NCI-H345 treated with DMSO at 0.1 percent for 48 hours (cell line): Measurements from ENCODE around the gene ATP9A.
A peak's percentile ranks its signal among the peaks of the same experiment; 100 is the strongest.
"Not testable (repeated sequence)": the region's sequence is repeated elsewhere in the genome, so short reads cannot be mapped to it uniquely, and the experiment has no call there.

ENCODE experiments used
- DNase-seq: peaks from one replicate; lab custom pipeline; 2025; ENCODE audit not compliant: unreplicated experiment; lab: John Stamatoyannopoulos, UW

The ATP9A gene

DNA sequence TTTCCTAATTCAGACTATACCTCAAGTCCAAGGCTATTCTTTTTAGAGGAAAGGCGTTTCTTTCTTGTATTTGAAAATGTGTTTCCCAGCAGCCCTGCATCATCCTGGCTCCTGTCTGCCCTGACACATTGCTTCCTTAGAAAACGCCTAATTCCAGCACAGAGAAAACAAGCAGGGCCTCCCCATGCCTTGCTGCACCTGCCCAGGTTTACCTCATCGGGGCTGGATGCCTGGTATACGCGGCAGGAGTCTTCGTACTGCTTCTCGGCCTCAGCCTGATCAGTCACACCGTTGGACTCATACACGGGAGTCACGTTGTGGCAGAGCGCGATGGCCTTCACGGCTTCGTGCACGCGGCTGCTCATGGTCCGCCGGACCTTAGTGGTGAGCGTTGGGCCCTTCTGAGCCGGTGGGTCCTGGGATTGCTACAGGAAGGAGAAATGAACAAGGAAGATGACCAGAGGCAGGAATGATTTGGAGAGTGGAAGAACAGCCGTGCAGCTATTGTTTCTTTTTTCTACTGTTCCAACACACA is 111.4 kb downstream of the ATP9A start:
- DNase-seq, result no peak

DNA sequence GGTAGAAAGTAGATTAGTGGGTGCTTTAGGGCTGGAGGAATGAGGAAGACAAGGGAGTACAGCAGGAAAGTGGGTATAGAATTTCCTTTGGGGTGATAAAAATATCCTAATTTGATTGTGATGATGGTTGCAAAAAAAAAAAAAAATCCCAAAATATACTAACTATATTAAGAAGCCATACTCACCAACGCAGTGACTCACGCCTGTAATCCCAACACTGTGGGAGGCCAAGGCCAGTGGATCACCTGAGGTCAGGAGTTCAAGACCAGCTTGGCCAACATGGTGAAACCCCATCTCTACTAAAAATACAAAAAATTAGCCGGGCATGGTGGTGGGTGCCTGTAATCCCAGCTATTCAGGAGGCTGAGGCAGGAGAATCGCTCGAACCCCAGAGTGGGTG is 112.1 kb downstream of the ATP9A start:
- DNase-seq, result not testable (repeated sequence)

DNA sequence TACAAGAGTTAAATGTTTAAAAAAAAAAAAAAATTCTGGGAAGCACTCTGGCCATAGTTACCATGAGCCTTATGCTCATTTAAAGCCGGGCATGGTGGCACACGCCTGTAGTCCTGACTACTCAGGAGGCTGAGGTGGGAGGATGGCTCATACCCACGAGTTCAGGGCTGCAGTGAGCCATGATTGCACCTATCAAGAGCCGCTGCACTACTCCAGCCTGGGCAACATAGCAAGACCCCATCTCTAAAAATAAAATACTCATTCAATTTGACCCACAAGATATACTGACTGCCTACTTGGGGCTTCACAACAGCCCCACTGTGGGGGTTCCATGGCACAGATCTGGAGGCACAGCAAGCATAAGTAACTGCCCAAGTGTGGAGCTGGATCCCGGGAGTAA is 113.7 kb downstream of the ATP9A start:
- no peak for DNase-seq

DNA sequence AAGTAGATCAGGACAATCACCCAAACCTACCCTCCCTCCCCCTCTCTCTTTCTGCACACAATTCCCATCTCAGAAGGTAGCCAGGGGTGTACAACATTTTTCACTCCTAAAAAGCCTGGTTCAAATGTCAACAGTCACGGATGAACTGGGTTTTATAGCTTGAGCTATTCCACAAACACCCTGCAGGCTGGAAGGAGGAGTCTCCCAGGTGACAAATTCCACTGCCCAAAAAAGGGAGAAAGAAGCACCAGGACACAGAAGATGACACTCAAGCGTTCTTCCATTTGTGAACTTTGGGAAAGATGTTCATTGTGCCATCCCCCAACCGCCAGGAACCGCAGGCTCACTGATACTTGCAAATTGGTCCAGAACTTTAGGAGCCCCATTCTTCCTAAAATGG is 114.1 kb downstream of the ATP9A start:
- DNase-seq, result no peak

DNA sequence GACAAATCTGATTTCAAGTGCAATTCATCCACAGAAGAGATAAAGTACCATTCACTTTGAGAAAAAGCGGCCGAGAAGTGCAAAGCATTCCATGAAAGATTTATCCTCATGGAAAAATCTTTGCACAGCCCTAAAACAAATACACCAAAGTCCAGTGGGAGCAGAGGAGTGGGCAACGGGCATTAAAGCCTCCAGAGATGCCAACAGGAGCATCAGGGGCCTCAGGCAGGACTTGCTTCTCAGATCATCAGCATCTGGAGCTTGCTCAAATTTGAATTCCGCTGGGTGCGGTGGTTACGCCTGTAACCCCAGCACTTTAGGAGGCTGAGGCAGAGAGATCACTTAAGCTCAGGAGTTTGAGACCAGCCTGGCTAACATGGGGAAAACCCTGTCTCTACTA is 115.0 kb downstream of the ATP9A start:
- DNase-seq, result no peak

DNA sequence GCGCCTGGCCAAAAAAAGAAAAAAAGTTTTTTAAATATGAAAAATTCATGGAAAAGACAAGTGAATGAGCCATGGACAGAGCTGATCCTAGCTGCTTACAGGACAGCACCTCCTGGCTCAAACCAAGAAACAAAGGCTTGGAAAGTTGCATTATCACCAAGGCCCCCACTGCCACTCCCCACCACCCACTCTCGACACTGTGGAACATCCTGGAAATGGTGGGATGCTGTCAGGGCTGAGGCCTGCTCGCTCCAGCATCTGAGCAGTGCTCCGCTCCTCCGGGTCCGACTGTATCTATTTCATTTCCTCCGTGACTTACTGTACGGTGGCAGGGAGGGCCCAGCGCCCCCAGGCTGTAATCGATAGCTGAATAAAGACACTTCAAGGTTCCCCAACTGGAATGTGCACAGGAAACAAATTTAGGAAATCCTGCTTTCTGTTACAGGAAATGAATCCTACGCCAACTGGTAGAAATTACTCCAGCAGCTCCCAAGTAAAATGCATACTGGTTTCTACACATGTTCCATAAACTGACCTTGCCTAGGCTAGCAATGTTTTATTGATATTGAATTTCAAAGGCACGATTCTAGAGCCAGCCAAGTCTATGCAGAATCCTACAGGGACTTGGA is 116.2 kb downstream of the ATP9A start:
- no peak for DNase-seq

DNA sequence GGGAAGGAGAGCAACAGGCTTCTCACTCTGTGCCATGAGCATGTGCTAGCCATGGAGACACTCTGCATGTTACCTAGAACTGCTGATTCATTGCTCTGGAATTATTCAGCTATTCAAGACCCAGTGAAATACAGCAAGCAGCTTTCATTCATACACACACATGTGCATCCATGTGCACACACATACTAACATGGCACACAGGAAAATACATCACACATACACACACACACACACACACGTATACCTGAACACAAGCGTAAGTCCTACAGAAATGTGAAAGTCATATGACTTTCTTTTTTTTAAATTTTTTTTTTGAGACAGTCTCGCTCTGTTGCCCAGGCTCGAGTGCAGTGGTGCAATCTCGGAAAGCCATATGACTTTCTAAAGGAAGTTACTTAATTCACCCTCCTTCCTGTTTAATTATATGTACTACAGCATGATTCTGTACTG is 117.5 kb downstream of the ATP9A start:
- no peak for DNase-seq

DNA sequence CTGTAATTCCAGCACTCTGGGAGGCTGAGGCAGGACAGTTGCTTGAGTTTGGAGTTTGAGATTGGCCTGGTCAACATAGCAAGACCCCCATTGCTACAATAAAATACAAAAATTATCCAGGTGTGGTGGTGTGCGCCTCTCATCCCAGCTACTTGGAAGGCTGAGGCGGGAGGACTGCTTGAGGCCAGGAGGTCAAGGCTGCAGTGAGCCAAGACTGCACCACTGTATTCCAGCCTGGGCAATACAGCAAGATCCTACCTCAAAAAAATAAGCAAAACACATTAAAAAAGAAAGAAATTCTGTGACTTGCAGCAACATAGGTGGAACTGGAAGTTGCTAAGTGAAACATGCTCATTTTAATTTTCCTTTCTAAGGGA is 119.6 kb downstream of the ATP9A start:
- no peak for DNase-seq

DNA sequence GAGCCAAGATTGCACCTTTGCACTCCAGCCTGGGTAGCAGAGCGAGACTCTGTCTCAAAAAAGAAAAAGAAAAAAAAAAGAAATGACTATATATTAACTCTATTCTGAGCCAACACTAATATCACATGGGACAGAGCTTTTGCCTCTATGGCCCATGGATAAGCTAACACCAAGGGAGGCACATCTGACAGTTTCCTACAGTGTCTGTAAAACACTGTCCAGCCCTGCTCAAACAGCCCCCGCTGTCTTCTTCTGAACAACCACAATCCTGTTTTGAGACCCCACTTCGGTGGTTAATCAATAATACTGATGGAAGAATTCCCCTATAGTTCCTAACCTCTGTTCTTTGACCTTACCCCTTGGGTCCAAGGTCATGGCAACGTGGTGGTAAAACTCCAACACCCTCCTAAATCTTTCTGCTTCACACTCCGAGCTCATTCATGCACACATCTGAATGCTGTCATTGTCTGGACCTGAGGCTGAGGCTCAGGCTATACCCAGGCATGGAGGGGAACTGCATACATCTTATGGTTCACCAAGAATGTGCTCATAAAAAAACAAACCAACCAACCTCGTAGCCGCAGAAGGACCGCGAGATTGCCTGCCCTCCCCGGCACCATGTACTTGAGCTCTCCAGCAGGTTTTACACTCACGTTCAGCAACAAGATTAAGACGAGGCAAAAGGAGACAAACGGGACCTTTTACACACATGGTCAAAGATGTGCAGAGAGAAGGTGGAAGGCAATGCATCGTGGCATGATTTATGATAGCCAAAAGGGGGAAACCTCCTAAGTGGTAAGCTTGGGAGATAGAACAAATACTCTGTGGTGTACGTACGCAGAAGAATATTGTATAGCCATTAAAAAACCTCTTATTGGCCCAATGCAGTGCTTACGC is 120.3 kb downstream of the ATP9A start:
- no peak for DNase-seq

DNA sequence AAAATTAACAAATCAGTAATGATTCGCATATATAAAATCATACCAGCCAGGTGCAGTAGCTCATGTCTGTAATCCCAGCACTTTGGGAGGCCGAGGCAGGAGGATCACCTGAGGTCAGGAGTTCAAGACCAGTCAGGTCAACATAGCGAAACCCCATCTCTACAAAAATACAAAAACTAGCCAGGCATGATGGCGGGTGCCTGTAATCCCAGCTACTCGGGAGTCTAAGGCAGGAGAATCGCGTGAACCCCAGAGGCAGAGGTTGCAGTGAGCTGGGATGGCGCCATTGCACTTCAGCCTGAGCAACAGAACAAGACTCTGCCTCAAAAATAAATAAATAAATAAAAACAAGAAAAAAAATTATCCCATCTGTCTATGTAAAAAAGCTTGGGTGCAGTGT is 124.4 kb downstream of the ATP9A start:
- not testable (repeated sequence) for DNase-seq

DNA sequence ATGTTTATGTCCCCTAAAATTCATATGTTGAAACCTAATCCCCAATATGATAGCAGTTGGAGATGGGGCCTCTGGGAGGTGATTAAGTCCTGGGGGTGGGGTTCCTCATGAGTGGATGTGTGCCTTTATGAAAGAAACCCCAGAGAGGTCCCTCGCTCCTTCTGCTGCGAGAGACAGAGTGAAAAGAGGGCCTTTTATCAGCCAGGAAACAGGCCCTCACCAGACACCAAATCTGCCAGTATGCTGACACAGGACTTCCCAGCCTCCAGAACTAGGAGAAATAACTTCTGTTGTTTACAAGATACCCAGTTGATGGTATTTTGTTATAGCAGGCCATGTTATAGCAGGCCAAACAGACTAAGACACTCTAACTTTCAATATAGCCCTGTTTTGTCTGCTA is 124.8 kb downstream of the ATP9A start:
- DNase-seq, result no peak

DNA sequence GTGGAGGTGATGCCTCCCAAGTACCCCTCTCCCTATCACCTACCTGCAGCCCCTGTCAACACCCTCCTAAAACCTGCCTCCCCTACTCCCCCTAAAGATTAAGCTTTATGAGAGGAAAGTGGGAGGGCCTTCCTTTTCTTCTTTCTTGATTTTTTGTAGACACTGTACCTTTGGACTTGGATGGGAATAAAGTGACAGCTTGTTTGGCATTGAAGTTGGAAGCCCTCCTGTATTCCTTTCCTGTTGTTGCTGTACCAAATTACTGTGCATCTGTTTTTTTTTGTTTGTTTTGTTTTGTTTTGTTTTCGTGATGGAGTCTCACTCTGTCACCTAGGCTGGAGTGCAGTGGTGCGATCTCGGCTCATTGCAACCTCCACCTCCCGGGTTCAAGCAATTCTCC is 126.3 kb downstream of the ATP9A start:
- DNase-seq, result no peak

DNA sequence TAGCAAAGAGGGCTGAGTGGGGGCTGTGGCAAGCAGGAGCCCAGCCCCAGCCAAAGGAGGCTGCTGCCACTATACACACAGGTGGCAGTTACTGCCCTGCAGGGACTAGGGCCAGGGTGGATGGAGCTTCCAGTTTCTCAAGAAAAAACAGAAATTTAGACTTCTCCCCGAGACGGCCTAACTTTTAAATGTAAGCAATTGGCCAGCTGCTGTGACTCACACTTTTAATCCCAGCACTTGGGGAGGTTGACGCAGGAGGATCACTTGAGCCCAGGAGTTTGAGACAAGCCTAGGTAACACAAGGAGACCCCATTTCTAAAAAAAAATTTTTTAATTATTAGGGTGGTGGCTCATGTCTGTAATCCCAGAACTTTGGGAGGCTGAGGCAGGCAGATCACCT is 127.4 kb downstream of the ATP9A start:
- DNase-seq, result no peak

DNA sequence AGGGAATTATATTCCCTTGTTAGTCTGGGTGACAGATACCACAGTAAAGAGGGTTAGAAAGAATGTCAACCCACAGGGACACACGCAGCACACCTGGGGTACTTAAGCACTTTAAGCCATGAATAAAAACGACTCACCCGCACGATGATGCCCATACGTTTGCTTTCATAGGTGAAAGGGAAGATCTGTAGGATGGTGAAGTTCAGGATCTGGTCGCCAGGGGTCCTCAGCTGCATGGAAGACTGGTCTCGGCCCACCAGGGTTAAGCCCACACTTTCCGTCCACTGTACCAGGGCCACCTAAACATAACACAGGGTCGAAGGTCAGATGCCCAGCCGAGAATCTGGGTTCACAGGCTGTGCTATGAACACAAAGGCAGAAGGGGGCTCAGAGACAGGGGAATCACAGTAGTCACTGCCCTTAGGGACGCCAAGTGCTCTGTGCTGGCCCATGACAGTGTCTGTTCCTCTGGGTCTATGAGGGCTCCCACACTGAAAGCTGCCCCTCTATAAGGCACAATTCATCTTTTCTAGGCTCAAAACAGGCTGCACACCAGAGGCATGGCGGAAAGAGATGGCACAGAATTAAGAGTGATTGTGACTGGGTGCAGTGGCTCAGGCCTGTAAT is 128.9 kb downstream of the ATP9A start:
- peak; percentile 5 for DNase-seq

DNA sequence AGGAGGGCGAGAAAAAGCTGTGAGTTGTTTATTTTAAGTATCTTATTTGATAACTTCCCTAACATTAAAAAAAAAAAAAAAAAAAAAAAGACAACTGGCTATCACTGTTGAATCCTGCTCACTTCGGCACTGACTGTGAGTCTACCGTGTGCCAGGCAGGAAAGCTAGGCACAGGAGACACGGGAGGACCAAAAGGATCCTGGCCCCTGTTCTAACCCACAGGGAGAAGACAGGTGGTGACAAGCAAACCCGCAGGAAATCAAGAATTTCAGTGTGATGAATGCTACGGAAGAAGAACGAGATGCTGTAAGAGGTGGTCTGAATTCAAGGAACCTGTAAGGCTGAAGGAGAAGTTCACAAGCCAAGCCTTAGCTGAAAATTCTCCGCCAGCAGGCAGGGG is 130.9 kb downstream of the ATP9A start:
- no peak for DNase-seq

DNA sequence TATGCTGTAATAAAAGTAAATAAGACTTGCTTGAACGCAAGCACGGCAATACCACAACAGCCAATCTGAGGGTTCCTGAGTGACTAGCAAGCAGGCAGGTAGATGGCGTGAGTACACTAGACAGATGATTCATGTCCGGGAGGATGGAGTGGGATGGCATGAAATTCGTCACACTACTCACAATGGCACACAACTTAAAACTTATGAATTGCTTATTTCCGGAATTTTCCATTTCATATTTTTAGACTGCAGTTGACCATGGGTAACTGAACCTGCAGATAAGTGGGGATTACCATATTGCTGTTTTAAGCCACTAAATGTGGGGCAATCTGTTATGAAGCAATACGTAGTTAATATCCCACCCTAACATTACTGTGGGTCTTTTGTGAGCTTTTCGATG is 132.1 kb downstream of the ATP9A start:
- no peak for DNase-seq

DNA sequence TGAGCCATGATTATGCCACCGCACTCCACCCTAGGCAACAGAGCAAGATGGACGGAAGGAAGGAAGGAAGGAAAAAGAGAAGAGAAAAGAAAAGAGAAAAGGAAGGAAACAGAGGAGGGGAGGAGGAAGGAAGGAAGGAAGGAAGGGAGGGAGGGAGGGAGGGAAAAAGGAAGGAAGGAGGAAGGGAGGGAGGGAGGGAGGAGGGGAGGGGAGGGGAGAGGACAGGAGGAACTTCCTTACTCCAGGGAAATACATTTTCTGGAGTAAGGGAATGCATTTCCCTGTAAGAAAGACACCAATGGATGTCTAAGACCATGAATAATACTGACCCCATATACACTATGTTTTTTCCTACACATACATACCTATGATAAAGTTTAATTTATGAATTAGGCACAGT is 132.5 kb downstream of the ATP9A start:
- DNase-seq, result no peak

DNA sequence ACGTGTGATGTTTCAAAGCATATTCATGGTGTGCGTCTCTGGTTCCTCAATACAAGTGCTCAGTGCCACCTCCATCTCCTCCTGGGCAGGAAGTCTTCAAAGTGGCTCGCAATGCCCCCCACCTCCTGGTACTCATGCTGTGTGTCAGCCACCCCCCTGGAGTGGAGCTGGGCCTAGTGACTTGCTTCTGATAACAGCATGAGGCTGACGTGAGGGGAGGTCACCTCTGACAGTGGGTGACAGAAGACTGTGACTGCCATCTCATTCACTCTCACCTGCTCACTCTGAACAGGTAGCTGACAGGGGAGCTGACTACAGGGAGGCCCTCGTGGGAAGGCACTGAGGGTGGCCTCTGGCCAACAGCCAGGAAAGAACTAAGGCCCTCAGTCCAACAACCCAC is 133.3 kb downstream of the ATP9A start:
- no peak for DNase-seq

DNA sequence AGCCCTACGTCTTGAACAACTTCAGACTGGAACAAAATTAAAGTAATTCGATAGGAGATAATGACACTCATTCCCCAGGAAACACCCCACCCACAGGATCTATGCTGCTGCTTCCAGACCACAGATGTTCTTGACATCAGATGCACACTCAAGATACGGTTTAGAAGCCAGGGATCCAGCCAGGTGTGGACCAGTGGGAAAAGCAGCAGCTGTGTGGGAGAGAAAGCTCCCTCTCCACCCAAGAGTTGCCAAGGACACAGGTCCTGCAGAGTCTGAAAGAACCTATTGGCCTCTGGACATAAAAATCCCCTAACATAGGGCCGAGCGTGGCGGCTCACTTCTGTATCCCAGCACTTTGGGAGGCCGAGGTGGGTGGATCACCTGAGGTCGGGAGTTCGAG is 133.9 kb downstream of the ATP9A start:
- DNase-seq, result no peak

DNA sequence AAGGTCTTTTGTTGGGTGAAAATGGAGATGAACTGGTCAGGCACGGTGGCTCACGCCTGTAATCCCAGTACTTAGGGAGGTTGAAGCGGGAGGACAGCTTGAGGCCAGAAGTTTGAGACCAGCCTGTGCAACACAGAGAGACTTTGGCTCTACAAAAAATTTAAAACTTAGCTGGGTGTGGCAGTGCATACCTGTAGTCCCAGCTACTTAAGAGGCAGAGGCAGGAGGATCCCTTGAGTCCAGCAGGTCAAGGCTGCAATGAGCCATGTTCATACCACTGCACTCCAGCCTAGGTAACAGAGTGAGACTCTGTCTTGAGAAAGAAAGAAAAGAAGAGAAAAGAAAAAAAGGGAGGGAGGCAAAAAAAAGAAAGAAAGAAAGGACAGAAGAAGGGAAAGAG is 134.8 kb downstream of the ATP9A start:
- DNase-seq, result no peak

DNA sequence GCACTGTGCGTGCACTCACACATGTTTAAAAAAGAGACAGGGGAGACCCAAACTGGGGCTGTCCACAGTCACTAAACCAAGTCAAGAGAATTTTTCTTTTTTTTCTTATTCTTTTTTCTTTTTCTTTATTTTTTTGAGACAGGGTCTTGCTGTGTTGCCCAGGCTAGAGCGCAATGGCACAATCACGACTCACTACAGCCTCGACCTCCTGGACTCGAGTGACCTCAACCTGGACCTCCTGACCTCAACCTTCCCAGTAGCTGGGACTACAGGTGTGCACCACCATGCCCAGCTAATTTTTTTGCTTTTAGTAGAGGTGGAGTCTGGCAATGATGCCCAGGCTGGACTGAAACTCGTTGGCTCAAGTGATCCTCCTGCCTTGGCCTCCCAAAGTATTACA is 136.2 kb downstream of the ATP9A start:
- no peak for DNase-seq
